CD4-positive, alpha-beta T cell treated with Interleukin-10 for 1 hour (primary cell): ENCODE data around the gene SSR1.
A peak's percentile ranks its signal among the peaks of the same experiment; 100 is the strongest.
"Not testable (repeated sequence)": the region's sequence is repeated elsewhere in the genome, so short reads cannot be mapped to it uniquely, and the experiment has no call there.

Source experiments
- DNase-seq: peaks from one replicate; pipeline ENCODE4 v3.0.0-alpha.2; 2020

Gene SSR1

DNA sequence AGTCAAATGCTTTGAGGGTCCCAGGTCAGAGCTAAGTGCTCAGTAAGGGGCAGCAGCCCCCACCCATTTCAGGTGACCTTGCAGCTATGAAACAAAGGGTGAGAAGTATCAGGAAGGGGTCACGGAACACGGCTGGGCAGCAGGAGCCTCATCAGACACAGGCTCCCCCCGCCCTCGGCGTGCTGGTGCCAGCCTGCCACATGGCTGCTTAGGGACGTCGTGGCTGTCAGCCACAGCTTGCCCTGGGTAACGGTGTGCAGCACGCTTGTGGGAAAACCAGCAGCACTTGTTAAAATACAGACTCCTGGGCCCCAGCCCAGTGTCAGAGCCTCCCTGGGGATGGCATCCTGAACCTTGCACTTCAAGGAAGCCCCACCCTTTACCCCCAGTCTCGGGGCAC lies 39.3 kb downstream of the SSR1 start:
- DNase-seq, result no peak

DNA sequence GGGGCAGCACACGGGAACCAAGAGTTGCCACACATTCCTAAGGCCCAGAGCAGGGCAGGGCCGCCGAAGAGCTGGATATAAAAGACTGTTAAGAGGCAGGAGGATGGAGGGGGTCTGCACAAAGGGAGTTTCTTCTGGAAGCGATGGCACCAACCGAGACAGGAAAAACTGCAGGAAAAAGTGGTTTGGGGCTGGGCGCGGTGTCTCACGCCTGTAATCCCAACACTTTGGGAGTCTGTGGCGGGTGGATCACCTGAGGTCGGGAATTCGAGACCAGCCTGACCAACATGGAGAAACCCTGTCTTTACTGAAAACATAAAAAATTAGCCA lies 41.8 kb downstream of the SSR1 start:
- DNase-seq, result no peak

DNA sequence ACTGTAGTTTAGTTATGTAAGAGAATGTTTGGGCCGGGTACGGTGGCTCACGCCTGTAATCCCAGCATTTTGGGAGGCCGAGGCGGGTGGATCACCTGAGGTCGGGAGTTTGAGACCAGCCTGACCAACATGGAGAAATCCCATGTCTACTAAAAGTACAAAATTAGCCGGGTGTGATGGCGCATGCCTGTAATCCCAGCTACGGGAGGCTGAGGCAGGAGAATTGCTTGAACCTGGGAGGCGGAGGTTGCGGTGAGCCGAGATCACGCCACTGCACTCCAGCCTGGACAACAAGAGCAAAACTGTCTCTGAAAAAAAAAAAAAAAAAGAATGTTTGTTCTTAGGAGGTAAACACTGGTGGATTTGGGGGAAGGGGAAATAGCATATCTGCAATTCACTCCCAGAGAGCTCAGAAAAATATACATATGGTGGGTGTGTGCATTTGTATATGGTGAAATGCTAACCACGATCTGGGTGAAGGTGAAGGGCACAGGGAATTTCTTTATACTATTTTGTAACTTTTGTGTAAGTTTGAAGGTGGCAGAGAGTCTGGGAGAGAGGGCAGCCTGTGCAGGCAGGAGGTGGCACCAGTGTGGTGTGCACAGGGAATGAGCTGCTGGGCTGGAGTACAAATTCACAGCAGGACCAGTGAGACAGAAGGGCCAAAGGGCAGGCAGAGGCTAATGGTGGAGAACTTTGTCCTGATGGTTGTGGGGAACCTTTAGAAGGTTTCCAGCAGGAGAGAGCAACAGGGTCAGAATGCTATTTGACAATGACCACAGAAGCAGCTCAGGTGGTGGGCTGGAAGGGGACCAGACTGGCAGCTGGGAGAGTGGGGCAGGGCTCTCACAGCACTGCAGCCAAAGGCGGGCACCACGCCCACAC lies 42.4 kb downstream of the SSR1 start:
- no peak for DNase-seq

DNA sequence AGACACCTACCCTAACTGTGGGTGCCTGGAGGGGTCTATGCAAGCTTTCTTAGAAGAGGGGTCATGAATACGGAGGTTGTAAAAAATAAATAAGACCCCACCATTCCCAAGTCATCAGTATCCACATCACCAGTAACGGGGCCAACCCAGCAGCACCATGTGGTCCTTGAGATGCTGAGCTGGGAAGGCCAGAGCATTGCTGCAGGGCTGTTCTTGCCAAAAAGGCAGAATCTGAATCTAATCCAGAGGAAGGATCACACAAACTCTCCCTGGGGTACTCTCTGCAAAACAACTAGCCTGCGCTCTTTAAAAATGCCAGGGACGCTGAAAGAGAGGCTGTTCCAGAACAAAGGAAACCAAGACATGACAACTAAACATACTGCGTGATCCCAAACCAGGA lies 43.2 kb downstream of the SSR1 start:
- DNase-seq, result no peak

DNA sequence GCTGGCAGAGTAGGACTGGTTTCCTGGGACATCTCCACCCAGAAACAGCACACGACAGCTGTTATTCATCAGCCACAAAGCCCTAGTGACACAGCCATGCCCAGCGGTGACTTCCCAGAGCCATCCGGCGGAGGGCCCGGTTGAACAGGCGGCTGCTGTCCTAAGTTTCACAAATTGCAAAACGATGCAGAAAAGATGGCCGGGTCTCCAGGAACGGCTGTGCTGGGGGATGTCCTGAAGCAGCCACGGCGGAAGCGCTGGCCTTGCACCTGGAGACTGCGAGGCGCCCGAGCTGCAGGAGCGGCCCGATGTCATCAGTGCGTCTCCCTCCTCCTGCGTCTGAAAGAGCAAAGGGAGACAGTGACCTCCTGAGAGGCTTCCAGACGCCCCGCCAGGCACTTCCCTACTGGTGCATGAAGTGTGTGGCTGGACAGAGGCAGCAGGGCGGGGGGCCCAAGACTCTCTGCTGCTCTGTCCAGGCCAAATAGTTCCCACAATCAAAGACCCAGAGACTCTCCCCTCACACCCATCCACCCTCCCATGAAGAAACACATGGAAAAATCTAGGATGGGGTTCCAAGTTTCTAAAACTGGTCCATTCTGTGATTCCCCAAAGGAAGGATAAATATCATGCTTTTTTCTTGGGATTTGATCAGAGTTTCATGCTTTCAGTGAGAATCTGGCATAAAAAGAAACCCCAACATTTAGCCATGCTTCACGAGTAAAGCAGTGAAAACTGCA lies 44.0 kb downstream of the SSR1 start:
- no peak for DNase-seq

DNA sequence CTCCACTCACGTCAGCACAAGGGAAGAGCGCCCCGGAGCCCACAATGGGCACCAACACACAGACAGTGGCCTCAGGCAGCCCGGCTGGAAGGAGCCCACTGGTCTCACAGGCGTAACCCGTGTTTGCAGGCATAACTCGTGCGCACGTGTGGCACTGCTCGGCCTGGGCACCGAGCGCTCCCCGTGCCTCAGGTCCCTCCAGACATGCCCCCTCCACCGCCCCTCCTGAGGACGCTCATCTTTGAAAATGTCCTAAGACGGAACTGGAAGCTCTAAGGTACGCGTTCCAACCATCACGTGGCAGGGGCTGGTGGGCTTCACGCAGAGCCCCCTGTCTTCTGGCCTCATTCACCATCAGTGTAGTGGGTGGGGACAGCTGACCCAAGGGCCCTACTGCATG lies 44.6 kb downstream of the SSR1 start:
- DNase-seq, result no peak

DNA sequence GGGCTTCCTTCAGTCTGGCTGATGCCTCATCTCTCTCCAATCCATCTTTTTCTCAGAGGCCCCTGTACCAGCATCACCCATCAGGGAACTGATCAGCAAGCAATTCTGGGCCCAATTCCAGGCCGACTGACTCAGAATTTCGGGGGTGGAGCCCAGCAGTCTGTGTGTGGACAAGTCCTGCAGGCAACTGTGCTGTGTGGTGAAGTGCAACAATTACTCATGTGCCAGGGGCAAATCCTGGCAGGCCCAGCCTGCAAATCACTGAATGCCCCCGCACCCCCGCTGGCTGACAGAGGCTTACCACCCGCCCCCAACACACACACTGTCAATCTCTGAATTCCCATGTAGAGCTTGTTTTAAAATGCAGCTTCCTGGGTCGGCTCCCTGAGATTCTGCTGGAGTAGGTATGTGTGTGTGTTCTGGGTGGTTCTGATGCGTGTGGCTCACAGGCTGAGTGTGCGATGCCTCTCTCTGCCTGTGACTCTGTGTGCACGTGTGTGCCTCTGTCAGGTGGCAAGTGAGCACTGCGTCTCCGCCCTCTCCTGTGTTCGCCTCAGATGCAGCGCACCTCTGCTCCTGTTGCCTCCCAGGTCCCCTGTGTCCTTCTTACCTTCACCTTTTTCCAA lies 45.4 kb downstream of the SSR1 start:
- DNase-seq, result no peak

DNA sequence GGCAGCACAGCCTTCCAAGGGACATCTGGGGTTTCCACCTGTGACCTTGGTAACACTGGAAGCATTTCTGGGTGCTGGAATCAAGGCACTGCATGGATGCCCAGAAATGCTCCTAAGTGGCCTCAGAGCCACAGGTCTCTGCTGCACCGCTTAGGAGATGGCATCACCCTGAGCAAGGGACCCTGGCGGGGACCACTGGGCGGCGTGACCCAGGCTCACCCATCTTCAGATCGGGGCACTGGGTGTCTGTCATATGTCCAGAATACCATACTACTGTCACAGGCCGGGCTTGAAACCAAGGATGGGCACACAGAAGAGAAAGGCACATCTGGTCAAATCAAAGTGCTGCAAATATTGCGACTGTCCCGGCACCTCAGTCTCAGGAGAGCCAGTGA lies 45.9 kb downstream of the SSR1 start:
- no peak for DNase-seq

DNA sequence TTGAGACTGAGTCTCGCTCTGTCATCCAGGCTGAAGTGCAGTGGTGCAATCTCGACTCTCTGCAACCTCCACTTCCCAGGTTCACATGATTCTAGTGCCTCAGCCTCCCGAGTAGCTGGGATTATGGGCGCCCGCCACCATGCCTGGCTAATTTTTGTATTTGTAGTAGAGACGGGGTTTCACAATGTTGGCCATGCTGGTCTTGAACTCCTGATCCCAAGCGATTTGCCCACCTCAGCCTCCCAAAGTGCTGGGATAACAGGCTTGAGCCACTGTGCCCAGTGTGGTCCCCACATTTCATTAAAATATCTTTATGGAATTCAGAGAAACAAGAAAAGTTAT lies 47.6 kb downstream of the SSR1 start:
- not testable (repeated sequence) for DNase-seq

DNA sequence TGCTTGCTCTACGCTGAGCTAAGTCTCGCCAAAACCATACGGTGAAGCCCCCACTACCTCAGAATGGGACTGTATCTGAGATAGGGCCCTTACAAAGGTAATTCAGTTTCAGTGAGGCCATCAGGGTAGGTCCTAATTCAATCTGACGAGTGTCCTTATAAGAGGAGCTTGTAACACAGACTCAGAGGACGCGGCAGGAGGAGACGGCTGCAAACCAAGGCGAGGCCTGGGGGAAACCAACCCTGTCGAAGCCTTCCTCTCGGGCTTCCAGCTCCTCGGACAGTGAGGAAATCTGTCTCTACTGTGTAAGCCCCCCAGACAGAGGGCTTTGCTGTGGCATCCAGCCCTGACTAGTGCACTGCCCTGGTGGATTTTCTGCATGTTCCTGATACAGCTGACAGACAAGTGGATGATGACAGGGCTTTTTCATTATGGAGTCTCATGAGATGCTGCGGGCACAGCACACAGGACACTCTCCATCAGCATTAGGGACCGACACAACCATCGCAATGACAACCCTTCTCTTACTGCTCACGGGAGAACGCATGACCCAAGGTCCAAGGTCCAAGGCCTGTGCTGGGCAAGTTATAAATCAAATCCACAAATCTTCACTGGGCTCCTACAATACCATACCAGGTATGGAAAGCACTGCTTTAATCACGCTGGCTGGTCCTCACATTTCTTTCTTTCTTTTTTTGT lies 48.2 kb downstream of the SSR1 start:
- DNase-seq, result no peak

DNA sequence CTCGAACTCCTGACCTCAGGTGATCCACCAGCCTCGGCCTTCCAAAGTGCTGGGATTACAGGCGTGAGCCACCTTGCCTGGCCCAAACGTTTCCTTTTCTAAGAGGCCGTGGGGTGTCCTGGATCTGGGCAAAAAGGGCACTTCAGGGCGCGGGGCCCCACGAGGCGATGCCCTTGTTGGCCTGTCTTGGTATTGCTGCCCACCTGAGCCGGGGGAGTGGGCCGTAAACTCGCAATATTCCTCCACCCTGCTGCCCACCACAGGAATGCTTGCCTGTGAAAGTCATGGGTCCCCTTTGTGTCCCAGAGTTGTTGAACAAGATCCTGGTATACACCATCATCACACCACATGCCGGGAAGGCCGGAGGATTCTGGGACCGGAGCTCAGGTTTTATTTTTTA lies 49.0 kb downstream of the SSR1 start:
- DNase-seq, result no peak

DNA sequence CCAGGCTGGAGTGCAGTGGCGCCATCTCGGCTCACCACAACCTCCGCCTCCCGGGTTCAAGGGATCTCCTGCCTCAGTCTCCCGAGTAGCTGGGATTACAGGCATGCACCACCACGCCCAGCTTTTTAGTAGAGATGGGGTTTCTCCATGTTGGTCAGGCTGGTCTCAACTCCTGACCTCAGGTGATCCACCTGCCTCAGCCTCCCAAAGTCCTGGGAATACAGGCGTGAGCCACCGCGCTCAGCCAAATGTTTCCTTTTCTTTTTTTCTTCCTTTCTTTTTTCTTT lies 49.5 kb downstream of the SSR1 start:
- DNase-seq, result not testable (repeated sequence)

DNA sequence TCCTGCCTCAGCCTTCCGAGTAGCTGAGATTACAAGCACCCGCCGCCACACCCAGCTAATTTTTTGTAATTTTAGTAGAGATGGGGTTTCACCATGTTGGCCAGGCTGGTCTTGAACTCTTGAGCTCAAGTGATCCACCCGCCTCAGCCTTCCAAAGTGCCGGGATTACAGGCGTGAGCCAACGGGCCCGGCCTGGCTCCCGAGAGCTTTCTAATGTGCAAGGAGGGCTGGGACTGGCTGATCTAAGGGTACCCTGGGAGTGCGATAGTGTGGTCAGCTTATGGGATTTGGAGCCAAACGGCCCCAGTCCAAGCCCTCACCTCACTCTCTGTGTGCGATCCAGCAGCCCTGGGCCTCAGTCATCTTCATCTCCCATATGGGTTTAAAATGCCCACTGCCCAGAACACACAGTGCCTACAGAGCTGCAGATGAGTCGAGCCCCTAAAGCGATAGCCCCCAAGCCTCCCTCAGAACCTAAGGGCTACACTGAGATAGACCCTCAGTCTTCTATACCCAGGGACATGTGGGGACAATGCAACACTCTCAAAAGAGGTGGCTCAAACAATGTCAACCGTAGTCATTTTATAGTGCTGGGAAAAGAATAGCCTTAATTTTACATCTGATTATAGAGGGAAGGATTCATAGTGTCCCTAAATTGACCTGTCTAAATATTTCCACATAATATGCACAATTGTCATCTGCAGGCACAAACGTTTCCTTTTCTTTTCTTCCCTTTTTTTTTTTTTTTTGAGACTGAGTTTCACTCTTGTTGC lies 50.1 kb downstream of the SSR1 start:
- DNase-seq, result no peak

DNA sequence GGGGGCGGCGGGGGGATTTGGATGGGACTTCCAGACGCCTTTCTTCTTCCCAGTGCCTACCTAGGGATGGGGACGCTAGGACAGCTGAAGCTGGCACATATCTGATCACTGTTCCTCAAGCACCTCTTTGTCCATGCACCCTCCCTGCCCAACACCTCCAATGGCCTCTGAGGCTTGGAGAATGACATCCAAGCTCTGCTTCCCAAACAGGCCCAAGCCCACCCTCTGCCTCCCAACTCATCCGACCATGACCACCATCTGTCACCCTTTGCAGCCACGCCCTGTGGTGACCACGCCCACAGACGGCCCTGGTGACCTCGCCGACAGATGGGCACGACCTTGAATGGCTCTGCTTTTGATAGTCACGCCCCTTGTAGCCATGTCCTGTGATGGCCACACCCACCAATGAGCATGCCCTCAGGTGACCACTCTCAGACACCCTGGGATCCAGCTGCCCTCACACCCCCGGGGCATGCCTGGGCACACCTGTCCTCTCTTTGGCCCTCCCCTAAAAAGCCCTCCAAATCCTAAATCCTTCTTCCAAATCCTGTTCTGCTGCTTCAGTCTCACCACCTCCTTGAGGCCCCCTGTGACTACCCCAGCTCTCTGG lies 51.0 kb downstream of the SSR1 start:
- no peak for DNase-seq

DNA sequence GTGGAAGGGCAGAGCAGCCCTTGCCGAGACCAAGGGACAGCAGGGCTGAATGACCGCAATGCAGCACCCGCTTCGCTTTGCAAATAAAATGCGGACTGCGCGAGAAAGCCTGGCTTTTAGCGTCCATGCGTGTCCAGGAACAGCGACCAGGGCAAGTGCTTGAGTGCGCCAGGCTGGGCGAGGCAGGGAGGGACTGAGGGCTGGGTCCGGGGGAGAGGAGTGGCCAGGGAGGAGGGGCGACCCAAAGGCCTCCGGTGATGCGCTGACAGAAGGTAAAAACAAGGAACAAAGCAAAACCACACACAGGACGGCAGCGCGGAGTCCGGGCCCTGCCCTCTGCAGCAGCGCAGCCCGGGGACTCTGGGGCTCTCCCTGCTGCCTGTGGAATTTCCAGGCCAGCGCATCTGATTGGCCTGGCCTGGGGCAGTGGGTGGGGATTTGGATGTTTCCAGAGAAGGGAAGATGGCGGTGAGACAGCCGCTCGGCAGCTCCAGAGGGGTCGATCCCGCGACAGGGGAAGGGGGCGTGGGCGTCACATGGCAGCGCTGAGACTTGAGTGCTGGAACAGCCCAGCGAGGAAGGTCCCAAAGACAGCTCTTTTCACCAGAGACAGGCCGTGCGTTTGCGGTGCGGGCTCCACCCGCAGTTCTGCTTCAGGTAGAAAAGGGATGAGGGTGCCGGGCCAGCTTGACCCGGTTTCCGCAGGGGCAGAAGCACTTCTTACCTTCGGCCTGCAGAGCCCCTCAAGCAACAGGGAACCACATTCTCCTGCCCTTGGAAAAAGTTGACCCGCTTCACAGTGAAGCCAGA lies 51.8 kb downstream of the SSR1 start:
- DNase-seq, result peak; percentile 35

DNA sequence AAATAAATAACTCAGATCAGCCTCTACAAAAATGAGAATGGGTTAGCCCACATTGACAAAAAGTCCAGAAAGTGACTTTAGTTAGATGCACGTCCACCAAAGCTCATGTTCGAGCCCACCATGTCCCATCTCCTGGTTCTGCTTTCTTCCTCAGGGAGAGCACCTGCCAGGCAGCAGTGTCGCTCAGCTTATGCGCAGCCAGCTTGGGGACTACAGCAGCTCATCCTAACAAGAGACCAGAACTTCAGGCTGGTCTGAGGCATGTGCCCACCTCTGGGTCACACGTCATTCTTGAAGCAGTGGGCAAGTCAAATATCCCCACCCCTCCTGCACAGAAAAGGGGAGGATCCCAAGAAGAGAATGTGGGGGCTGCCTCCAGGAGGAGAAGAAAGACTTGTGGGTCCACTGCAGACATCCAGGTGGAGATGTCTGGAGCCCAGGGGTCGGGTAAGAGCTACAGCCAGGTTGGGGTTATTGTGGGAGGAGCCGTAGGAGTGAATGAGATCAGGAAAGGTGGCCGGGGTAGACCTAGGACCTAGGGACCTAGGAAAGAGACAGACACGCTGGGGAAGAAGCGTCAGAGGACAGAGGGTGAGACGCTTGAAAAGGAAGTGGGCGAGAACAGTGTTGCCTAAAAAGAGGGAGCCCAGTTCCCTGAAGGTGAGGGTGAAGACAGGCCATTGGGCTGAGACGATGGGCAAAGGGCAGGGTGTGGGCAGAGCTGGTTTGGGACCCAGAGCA lies 52.5 kb downstream of the SSR1 start:
- no peak for DNase-seq

DNA sequence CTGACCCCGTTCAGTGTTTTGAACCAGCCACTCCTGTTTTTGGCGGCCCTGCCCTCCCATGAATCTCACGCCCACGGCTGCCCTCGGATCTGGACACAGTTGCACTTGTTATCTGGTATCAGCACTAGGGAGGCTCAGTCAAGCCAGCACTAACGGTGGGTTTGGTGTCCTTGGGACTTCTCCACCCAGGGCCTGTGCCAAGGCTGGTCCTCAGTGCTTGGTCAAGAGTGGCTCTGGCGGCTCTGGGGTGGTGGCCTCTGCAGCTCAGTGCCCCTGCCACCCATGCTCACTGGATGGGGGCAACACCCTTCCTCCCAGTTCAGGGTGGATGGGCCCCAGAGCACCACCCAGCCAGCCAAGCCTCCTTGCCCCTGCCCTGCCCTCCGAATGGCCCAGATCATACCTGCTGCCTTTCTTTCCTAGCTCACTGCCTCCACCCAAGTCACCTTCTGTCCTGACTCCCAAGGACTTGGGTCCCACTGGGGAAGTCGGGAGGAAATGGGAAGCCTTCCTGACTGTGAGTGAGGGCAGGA lies 54.7 kb downstream of the SSR1 start:
- no peak for DNase-seq

DNA sequence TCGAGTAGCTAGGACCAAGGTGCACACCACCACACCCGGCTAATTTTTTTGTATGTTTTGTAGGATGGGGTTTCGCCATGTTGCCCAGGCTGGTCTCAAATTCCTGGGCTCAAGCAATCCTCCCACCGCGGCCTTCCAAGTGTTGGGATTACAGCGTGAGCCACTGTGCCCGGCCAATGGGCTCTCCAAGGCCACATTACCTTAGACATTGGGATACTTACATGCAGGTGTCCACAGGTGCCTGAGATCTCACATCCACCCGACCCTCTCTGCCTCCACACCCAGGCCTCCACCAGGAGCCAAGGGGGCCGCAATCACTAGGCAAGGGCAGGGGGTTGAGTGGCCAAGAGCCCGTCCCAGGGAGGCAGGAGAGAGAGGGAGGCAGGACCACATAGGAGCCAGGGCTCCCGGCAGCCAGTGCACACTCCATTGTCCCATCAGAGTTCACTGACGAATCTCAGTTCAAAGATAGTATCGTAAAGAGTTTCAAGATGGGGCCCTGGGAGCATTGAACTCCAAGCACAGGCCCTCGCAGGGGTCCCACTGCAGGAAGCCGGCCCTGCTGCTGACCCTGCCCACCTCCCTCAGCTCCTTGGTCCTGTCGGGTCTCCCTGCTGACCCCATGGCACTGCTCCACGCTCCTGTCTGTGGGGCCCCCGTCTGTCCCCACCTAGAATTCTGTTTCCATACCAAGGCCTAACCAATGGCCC lies 55.3 kb downstream of the SSR1 start:
- DNase-seq, result no peak

DNA sequence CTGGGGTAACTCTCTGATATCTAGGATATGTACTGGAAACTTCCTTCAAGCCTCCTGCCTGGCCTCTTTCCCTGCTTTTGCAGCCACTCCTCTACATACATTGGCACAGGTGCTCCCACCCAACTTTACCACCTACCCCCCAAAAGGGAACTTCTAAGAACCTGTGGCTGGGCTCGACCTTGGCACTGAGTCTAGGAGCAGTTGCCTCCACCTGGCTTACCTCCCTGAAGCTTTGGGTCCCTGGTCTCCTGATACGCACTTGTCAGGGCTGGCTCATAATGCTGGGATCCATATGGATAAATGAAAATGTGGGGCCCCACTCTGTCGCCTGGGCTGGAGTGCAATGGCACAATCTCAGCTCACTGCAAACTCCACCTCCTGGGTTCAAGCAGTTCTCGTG lies 56.2 kb downstream of the SSR1 start:
- DNase-seq, result no peak

DNA sequence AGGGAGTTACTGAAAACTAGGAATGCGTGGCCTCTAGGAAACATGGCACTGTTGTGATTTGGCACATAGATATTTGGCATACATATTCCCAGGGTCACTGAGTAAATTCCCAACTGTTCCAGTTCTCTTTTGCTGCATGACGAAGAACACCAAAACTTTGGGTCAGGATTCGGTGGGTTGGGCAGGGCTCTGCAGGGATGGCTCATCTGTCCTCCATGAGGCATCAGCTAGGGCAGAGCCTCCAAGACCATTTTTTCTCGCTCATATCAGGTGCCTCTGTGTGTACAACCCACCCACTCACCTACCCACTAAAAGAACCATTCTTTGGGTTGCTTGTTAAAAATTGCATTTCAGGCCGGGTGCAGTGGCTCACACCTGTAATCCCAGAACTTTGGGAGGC lies 57.1 kb downstream of the SSR1 start:
- DNase-seq, result no peak
